Loucy (cell line): ENCODE data around the gene C2CD4C.
"Not testable (repeated sequence)": the region's sequence is repeated elsewhere in the genome, so short reads cannot be mapped to it uniquely, and the experiment has no call there.

ENCODE experiments used
- H2AFZ ChIP-seq: fragments of 200-600 bp; sonication (generic); 2 replicates; pipeline ENCODE4 v1.6.0; 2016; ENCODE audit warnings: antibody characterized with exemption, mild to moderate bottlenecking, low read length, moderate library complexity
- H3F3A ChIP-seq: fragments of 200-600 bp; 2 replicates; pipeline ENCODE4 v1.6.0; 2016; ENCODE audit warnings: antibody characterized with exemption, low read depth, mild to moderate bottlenecking
- H3K27me3 ChIP-seq: fragments of 200-600 bp; sonication (generic); 2 replicates; pipeline ENCODE4 v1.6.1; 2014; ENCODE audit warnings: low read length, mild to moderate bottlenecking; ENCODE audit not compliant: insufficient read depth, poor library complexity, severe bottlenecking
- H3K36me3 ChIP-seq: fragments of 200-600 bp; sonication (generic); 2 replicates; pipeline ENCODE4 v1.6.1; 2016; ENCODE audit warnings: low read length; ENCODE audit not compliant: insufficient read depth
- H3K4me1 ChIP-seq: fragments of 200-600 bp; sonication (generic); 2 replicates; pipeline ENCODE4 v1.5.1; 2014; ENCODE audit warnings: low read length, mild to moderate bottlenecking; ENCODE audit not compliant: insufficient read depth, poor library complexity, severe bottlenecking
- H3K4me2 ChIP-seq: fragments of 200-600 bp; sonication (generic); 2 replicates; pipeline ENCODE4 v1.6.0; 2014; ENCODE audit warnings: antibody characterized with exemption, low read length, low read depth, mild to moderate bottlenecking; ENCODE audit not compliant: poor library complexity, severe bottlenecking
- H3K4me3 ChIP-seq: fragments of 200-600 bp; sonication (generic); 2 replicates; pipeline ENCODE4 v1.5.1; 2014; ENCODE audit warnings: low read length, mild to moderate bottlenecking, mixed read lengths; ENCODE audit not compliant: poor library complexity, severe bottlenecking
- H3K79me2 ChIP-seq: fragments of 200-600 bp; sonication (generic); 2 replicates; pipeline ENCODE4 v1.6.1; 2014; ENCODE audit warnings: low read length; ENCODE audit not compliant: insufficient read depth
- H3K9ac ChIP-seq: fragments of 200-600 bp; sonication (generic); 2 replicates; pipeline ENCODE4 v1.6.0; 2014; ENCODE audit warnings: mild to moderate bottlenecking, low read depth, low read length, moderate library complexity; ENCODE audit not compliant: poor library complexity, severe bottlenecking
- H3K9me2 ChIP-seq: fragments of 200-600 bp; sonication (generic); replicated peaks from 2 replicates; pipeline ENCODE4 v1.6.1; 2016; ENCODE audit warnings: low read depth, low read length, mixed read lengths
- H3K9me3 ChIP-seq: fragments of 200-600 bp; sonication (generic); 2 replicates; pipeline ENCODE4 v1.6.1; 2014; ENCODE audit warnings: mild to moderate bottlenecking, antibody characterized with exemption, low read length, low read depth; ENCODE audit not compliant: insufficient read depth
- H4K20me1 ChIP-seq: fragments of 200-600 bp; sonication (generic); 2 replicates; pipeline ENCODE4 v1.6.0; 2014; ENCODE audit warnings: antibody characterized with exemption, low read length, mild to moderate bottlenecking; ENCODE audit not compliant: insufficient read depth, poor library complexity, severe bottlenecking
- EZH2phosphoT487 ChIP-seq: fragments of 200-600 bp; IDR thresholded peaks from 2 replicates; pipeline ENCODE4 v1.6.1; 2018; ENCODE audit warnings: antibody characterized with exemption, mild to moderate bottlenecking, moderate library complexity, borderline replicate concordance
- TF ChIP-seq, protein P1 (sequence below): fragments of 200-600 bp; sonication (generic); conservative IDR thresholded peaks from 2 replicates; pipeline ENCODE4 v1.5.1; 2014; ENCODE audit warnings: mild to moderate bottlenecking, antibody characterized with exemption, low read length

The C2CD4C gene

DNA sequence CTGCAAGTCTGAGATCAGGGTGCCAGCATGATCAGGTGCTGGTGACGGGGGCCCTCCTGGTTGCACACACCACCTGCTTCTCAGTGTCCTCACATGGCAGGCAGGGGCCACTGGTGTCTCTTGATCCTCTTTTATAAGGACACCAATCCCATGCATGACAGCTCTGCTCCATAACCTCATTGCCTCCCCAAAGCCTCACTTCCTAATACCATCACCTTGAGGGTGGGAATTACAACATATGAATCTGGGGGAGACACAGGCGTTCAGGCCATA is 49.4 kb downstream of the C2CD4C start:
- Histone ChIP-seq H3K9me2 (no peaks in the 10 kb centered on the region), H3K27me3 (no peaks in the 10 kb centered on the region), H3K4me3 (no peak overlapping the region), H3K4me2 (no peak overlapping the region), H3K4me1 (no peaks in the 10 kb centered on the region), H3K9ac (no peak overlapping the region), H3K79me2 (no peaks in the 10 kb centered on the region), H3K36me3 (no peaks in the 10 kb centered on the region), H2AFZ (no peak overlapping the region), H3F3A (no peaks in the 10 kb centered on the region), H3K9me3 (peaks cover 13% of the 10 kb centered on the region; the same call in 1 of the 2 replicates), H4K20me1 (no peaks in the 10 kb centered on the region)
- no peak for TF ChIP-seq EZH2phosphoT487
- TF ChIP-seq, protein P1, sequence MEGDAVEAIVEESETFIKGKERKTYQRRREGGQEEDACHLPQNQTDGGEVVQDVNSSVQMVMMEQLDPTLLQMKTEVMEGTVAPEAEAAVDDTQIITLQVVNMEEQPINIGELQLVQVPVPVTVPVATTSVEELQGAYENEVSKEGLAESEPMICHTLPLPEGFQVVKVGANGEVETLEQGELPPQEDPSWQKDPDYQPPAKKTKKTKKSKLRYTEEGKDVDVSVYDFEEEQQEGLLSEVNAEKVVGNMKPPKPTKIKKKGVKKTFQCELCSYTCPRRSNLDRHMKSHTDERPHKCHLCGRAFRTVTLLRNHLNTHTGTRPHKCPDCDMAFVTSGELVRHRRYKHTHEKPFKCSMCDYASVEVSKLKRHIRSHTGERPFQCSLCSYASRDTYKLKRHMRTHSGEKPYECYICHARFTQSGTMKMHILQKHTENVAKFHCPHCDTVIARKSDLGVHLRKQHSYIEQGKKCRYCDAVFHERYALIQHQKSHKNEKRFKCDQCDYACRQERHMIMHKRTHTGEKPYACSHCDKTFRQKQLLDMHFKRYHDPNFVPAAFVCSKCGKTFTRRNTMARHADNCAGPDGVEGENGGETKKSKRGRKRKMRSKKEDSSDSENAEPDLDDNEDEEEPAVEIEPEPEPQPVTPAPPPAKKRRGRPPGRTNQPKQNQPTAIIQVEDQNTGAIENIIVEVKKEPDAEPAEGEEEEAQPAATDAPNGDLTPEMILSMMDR, result no peak

DNA sequence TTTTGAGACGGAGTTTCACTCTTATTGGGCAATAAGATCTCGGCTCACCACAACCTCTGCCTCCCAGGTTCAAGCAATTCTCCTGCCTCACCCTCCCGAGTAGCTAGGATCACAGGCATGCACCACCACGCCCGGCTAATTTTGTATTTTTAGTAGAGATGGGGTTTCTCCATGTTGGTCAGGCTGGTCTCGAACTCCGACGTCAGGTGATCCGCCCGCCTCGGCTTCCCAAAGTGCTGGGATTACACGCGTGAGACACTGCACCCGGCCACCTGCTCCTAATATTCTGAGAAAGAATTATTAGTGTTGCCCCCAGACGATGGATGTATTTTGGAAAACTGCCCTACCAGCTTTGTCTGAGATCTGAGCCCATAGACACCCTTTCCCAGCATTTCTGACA is 53.4 kb downstream of the C2CD4C start:
- not testable (repeated sequence) for H3K4me3 ChIP-seq

More for the DNA sequence above, 53.4 kb downstream of the C2CD4C start:
- H2AFZ ChIP-seq, H3K9me2 ChIP-seq, H3K9ac ChIP-seq, H3K4me1 ChIP-seq, H3K79me2 ChIP-seq, H3K27me3 ChIP-seq, H3K9me3 ChIP-seq, H3K4me2 ChIP-seq, H4K20me1 ChIP-seq, H3F3A ChIP-seq, H3K36me3 ChIP-seq: not testable (repeated sequence)
